Measurements from ENCODE around the gene GJB2.

- TF ChIP-seq POLR2A (IDR thresholded peaks at IDR 0.05; ENCODE audit: low read depth, low read length) (no peak), POLR2AphosphoS5 (IDR thresholded peaks at IDR 0.05; ENCODE audit: low read depth, low read length) (no peak), TAF1 (IDR thresholded peaks at IDR 0.05; ENCODE audit: borderline replicate concordance, low read depth, low read length) (no peak)
Observed at GRCh38 chr13:20231839-20232555, 39.3 kb upstream of the GJB2 start, which contains the start of gene GJB6.

All from GM12892 (cell line).